Upper lobe of left lung (tissue), 6 donors: Measurements from ENCODE around the gene NR2F1-AS1. TPM values are rescaled to one million over a fixed set of nuclear protein-coding genes. Genes with fewer than 3 reads are reported as not detected.

Experiments used
- ATAC-seq, 2 donors: fragments of 200-7000 bp; cut with Tn5 transposase; one replicate each; pipeline ENCODE4 v1.9.1; 2022; ENCODE audit warnings: mild to moderate bottlenecking in 2 of 2, moderate library complexity in 2 of 2; ENCODE audit not compliant: low FRiP score in 2 of 2
- DNase-seq, 2 donors: peaks; one replicate each; pipeline ENCODE4 v3.0.0-alpha.2; 2019 to 2020
- H3K27ac ChIP-seq, 4 donors: fragments of 200-600 bp; sonication (generic); one replicate each; pipeline ENCODE4 v1.5.1; 2016 to 2019
- H3K27me3 ChIP-seq, 4 donors: fragments of 200-600 bp; sonication (generic); one replicate each; pipeline ENCODE4 v1.5.1; 2017 to 2019
- H3K36me3 ChIP-seq, 4 donors: fragments of 200-600 bp; sonication (generic); one replicate each; pipeline ENCODE4 v1.5.1; 2016 to 2019
- H3K4me1 ChIP-seq, 4 donors: fragments of 200-600 bp; sonication (generic); one replicate each; pipeline ENCODE4 v1.5.1; 2018 to 2019
- H3K4me3 ChIP-seq, 4 donors: fragments of 200-600 bp; sonication (generic); one replicate each; pipeline ENCODE4 v1.5.1; 2017 to 2019; ENCODE audit warnings: mild to moderate bottlenecking in 2 of 4, moderate library complexity in 1 of 4
- H3K9me3 ChIP-seq, 4 donors: fragments of 200-600 bp; sonication (generic); one replicate each; pipeline ENCODE4 v1.5.1; 2018 to 2019
- EP300 ChIP-seq, 4 donors: sonication (generic); formaldehyde crosslinking; IDR thresholded peaks; one replicate each; pipeline ENCODE4 v1.5.1; 2017; ENCODE audit warnings: antibody characterized with exemption in 4 of 4, control low read depth in 2 of 4
- POLR2A ChIP-seq, 4 donors: fragments of 450-650 bp; IDR thresholded peaks; one replicate each; pipeline ENCODE4 v1.5.1; 2016 to 2017; ENCODE audit warnings: antibody characterized with exemption in 4 of 4, mild to moderate bottlenecking in 2 of 4
- POLR2AphosphoS5 ChIP-seq, 2 donors: sonication (generic); formaldehyde crosslinking; IDR thresholded peaks; one replicate each; pipeline ENCODE4 v1.5.1; 2017; ENCODE audit warnings: antibody characterized with exemption in 2 of 2
- WGBS, 2 donors: methylation state at CpG; one replicate each; pipeline ENCODE4 v1.1.5; 2017 to 2018; 5-methylcytosine and 5-hydroxymethylcytosine counted together
- total RNA-seq, 6 donors: library from RNA; depleted of rRNA in 4 of 6; stranded (reverse); fragments of >200 nt in 4 of 6; gene quantifications; one replicate each; pipeline versions ENCODE4 v1.1.0 to v1.2.1, GENCODE V29; 2016 to 2021
- TF ChIP-seq, protein P1 (sequence below), 6 experiments: fragments of 450-650 bp in 4 of 6; fragments of 200-600 bp in 2 of 6; sonication (generic) in 2 of 6; IDR thresholded peaks; one replicate each; pipeline ENCODE4 v1.5.1; 2016 to 2019; ENCODE audit warnings: antibody characterized with exemption in 6 of 6
- donor health status: DM: no; HTN: no; CAD: no; lungs with moderate emphysema.
- donor health status: DM: no; HTN: yes; CAD: no; lungs with severe emphysema.

Gene NR2F1-AS1
- total RNA-seq, 6 donors from 2014 or later: 4.4 to 19.9 (median 11.4) TPM

DNA sequence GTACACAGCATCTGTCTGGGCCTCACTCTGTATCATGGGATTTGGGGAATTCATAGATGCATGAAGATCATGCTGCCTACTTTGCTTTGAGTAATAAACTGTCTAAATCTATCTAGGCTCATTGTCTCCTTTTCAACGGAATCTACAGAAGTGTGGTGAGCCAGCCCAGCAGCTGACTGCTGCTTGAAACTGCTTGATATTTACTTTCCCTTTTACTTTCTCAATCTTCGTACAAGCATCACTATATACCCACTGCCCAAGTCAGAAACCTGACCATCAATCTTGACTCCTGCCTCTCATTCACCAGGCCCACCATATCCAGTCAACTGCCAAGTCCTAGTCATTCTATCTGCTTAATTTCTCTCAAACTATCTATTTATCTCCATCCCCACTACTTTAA, 142.9 kb downstream of the NR2F1-AS1 start:
- no peaks in the 10 kb centered on the region for H3K4me1 ChIP-seq
- H3K9me3 ChIP-seq: peaks cover 0 to 8% (median 0%) of the 10 kb centered on the region in 4 donors
- 55 to 62% methylated on average over 2 of the region's 2 CpGs for WGBS, 2 donors
- H3K36me3 ChIP-seq: no peaks in the 10 kb centered on the region
- no peak for ATAC-seq
- no peaks in the 10 kb centered on the region for H3K27me3 ChIP-seq
- TF ChIP-seq POLR2AphosphoS5 (IDR thresholded peaks at IDR 0.05): no peak
- TF ChIP-seq EP300 (IDR thresholded peaks at IDR 0.05): no peak
- TF ChIP-seq, protein P1, sequence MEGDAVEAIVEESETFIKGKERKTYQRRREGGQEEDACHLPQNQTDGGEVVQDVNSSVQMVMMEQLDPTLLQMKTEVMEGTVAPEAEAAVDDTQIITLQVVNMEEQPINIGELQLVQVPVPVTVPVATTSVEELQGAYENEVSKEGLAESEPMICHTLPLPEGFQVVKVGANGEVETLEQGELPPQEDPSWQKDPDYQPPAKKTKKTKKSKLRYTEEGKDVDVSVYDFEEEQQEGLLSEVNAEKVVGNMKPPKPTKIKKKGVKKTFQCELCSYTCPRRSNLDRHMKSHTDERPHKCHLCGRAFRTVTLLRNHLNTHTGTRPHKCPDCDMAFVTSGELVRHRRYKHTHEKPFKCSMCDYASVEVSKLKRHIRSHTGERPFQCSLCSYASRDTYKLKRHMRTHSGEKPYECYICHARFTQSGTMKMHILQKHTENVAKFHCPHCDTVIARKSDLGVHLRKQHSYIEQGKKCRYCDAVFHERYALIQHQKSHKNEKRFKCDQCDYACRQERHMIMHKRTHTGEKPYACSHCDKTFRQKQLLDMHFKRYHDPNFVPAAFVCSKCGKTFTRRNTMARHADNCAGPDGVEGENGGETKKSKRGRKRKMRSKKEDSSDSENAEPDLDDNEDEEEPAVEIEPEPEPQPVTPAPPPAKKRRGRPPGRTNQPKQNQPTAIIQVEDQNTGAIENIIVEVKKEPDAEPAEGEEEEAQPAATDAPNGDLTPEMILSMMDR (IDR thresholded peaks at IDR 0.05): no peak
- no peak for TF ChIP-seq POLR2A (IDR thresholded peaks at IDR 0.05)
- H3K4me3 ChIP-seq: no peak overlapping the region
- no peak overlapping the region for H3K27ac ChIP-seq
- DNase-seq: no peak

DNA sequence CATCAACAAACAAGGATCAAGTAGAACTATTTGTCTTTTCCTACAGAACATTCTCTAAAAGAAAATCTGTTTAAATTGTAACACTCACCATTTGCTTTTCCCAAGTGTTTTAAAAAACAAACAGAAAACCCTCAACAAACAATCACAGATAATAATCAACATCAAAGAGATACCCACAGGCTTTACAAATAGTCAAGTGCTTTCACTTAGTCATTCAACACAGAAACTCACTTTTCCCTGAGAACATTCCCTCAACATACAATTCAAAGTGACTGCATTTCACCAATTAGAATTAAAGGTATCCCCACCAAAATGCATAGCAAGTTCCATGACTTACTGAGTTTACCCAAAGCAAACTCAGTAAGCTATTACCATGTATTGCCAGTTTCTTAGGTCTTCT, 144.9 kb downstream of the NR2F1-AS1 start:
- Histone ChIP-seq H3K4me1 (no peaks in the 10 kb centered on the region), H3K36me3 (no peaks in the 10 kb centered on the region), H3K27me3 (no peaks in the 10 kb centered on the region), H3K9me3 (no peaks in the 10 kb centered on the region), H3K4me3 (no peak overlapping the region), H3K27ac (no peak overlapping the region)
- DNase-seq (no peak), ATAC-seq (no peak)
- TF ChIP-seq POLR2A (IDR thresholded peaks at IDR 0.05) (no peak), EP300 (IDR thresholded peaks at IDR 0.05) (no peak), POLR2AphosphoS5 (IDR thresholded peaks at IDR 0.05) (no peak)
- TF ChIP-seq, protein P1 (IDR thresholded peaks at IDR 0.05): no peak

DNA sequence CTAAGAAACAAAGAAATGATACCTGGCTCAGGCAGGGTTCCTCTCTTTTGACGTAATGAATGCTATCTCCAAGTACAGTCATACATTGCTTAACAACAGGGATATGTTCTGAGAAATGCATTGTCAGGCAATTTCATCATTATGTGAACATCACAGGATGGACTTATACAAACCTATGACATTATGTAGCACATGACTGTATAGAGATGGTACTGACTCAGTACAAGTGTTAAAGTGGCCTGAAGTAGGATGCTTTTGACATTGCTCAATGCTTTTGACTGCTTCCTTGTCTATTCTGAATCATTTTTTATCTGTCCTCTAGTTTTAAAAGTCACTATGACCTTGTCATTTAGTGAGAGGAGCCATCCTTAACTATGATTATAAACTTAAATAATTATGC, 147.6 kb downstream of the NR2F1-AS1 start:
- Histone ChIP-seq H3K4me1 (no peaks in the 10 kb centered on the region), H3K27ac (no peak overlapping the region), H3K9me3 (no peaks in the 10 kb centered on the region), H3K36me3 (no peaks in the 10 kb centered on the region), H3K4me3 (no peak overlapping the region), H3K27me3 (no peaks in the 10 kb centered on the region)
- 100% methylated on average over 1 of the region's 1 CpG for WGBS, 2 donors
- TF ChIP-seq EP300 (IDR thresholded peaks at IDR 0.05) (no peak), POLR2AphosphoS5 (IDR thresholded peaks at IDR 0.05) (no peak), POLR2A (IDR thresholded peaks at IDR 0.05) (no peak)
- TF ChIP-seq, protein P1 (IDR thresholded peaks at IDR 0.05): no peak
- ATAC-seq (no peak), DNase-seq (no peak)

DNA sequence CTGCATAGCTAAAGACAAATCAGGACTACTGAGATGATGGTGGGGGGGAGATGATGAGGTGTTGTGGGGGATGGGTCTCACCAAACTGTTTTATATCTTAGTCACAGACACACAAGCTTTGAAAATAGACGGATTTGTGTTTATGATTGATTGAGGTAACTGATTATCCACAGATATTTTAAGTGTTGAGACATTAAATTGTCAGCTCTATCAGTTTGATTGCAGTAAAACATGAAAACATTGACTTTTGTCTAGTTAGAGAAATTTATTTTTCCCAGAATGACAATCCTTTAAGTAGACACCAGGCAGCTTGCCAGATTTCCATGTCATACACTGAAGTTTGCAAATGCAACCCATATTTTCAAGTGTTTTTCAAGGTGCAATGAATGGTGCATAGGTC, 149.8 kb downstream of the NR2F1-AS1 start:
- Histone ChIP-seq H3K27ac (no peak overlapping the region), H3K27me3 (no peaks in the 10 kb centered on the region), H3K36me3 (no peaks in the 10 kb centered on the region), H3K4me3 (no peak overlapping the region), H3K4me1 (no peaks in the 10 kb centered on the region), H3K9me3 (no peaks in the 10 kb centered on the region)
- 19 to 63% methylated on average over 1 of the region's 1 CpG for WGBS, 2 donors
- no peak for DNase-seq
- TF ChIP-seq POLR2A (IDR thresholded peaks at IDR 0.05) (no peak), POLR2AphosphoS5 (IDR thresholded peaks at IDR 0.05) (no peak), EP300 (IDR thresholded peaks at IDR 0.05) (no peak)
- TF ChIP-seq, protein P1 (IDR thresholded peaks at IDR 0.05): no peak
- ATAC-seq: no peak

DNA sequence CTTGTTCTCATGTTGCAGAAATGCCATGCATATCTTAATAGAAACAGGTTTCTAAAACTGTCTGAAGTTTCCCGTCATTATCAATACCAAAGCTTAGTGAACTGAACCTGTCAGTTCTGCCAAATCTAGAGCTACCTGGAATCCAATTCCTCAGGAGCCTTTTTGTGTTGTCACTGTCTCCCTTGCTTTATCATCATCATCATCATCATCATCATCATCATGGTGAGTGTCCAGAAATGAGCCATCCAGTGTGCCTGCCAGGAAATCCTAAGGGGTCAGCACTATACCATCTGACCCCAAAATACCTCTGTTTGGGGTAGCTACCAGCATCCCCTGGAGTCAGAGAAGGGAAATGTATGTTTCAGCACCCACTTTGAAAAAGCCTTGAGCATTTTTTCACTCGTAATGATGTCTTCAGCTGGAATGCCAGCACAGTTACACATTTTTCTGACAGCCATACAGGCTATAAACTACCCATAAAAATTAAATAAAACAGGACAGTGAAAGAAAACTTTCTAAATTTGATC, 150.3 kb downstream of the NR2F1-AS1 start:
- no peaks in the 10 kb centered on the region for H3K27me3 ChIP-seq
- no peaks in the 10 kb centered on the region for H3K36me3 ChIP-seq
- ATAC-seq: no peak
- no peak for TF ChIP-seq POLR2AphosphoS5 (IDR thresholded peaks at IDR 0.05)
- H3K4me3 ChIP-seq: no peak overlapping the region
- H3K9me3 ChIP-seq: no peaks in the 10 kb centered on the region
- WGBS, 2 donors: 77 to 83% methylated on average over 2 of the region's 2 CpGs
- no peak overlapping the region for H3K27ac ChIP-seq
- no peaks in the 10 kb centered on the region for H3K4me1 ChIP-seq
- DNase-seq: no peak
